KOPT-K1 (cell line): ENCODE measurements around the gene CDKL5.
"Not testable (repeated sequence)": the region's sequence is repeated elsewhere in the genome, so short reads cannot be mapped to it uniquely, and the experiment has no call there.

ENCODE experiments used
- H3K27ac ChIP-seq: fragments of 200-600 bp; sonication (generic); 2 replicates; pipeline ENCODE4 v1.5.1; 2016; ENCODE audit warnings: antibody characterized with exemption, mild to moderate bottlenecking, low read depth, low read length; ENCODE audit not compliant: poor library complexity, severe bottlenecking
- H3K36me3 ChIP-seq: fragments of 200-600 bp; sonication (generic); 2 replicates; pipeline ENCODE4 v1.5.1; 2017; ENCODE audit warnings: antibody characterized with exemption, mild to moderate bottlenecking, low read length, moderate library complexity; ENCODE audit not compliant: insufficient read depth
- H3K9me3 ChIP-seq: fragments of 200-600 bp; sonication (generic); 2 replicates; pipeline ENCODE4 v1.5.1; 2017; ENCODE audit warnings: antibody characterized with exemption, low read length, mild to moderate bottlenecking; ENCODE audit not compliant: insufficient read depth, poor library complexity, severe bottlenecking

Gene CDKL5

GRCh38 chrX:18425199-18426003 is at the start of gene CDKL5:
CDKL5 (plus strand) TSS chrX:18425608; CDS start chrX:18507097, 81,489 bp downstream.
- no peaks in the 10 kb centered on the region for H3K9me3 ChIP-seq
- no peaks in the 10 kb centered on the region for H3K36me3 ChIP-seq
- no peak within 1 kb of the TSS for H3K27ac ChIP-seq

DNA sequence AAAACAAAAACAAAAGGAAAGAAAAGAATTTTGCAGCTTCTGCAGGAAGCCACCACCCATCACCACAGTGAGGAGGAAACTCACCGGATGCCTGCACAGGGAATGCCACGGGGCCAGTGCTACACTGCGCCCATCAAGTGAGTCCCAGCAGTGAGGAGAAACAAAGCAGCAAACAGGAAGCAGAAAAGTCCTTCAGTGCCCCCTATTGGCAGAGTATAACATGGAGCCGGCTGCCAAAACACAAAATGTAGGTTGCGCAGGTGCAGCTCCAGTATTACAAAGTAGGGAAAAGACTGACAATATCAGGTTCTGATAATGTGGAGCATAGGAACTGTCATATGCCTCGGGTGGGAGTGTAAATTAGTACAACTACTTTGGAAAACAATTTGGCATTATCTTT is 47.6 kb upstream of the CDKL5 start:
- Histone ChIP-seq H3K27ac (no peak overlapping the region), H3K9me3 (no peaks in the 10 kb centered on the region), H3K36me3 (no peaks in the 10 kb centered on the region)

- Histone ChIP-seq H3K27ac (no peak overlapping the region), H3K36me3 (no peaks in the 10 kb centered on the region), H3K9me3 (no peaks in the 10 kb centered on the region)
These were observed 35.4 kb upstream of the CDKL5 start for GRCh38 chrX:18389966-18390365.

- no peaks in the 10 kb centered on the region for H3K9me3 ChIP-seq
- H3K27ac ChIP-seq: no peak overlapping the region
- H3K36me3 ChIP-seq: no peaks in the 10 kb centered on the region
These were observed 34.4 kb upstream of the CDKL5 start for GRCh38 chrX:18390941-18391538.

DNA sequence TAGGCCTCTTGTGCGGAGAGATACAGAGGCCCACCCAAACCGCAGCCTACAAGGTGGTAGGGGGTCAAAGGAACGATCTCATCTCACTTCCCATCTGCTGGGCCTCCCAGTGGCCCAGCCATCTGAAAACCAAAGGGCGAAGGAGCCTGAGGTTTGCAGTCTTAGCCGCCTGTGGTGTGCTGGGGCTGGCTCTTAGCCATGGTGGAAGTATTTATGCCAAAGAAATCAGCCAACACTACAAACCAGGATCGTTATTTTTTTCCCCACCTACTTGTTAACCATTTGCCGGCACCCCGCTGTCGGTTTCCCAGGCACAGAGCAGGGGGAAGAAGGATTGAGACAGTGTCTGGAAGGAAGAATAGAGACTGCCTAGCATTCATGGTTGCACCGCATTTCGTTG is 30.9 kb upstream of the CDKL5 start:
- H3K9me3 ChIP-seq: no peaks in the 10 kb centered on the region
- no peaks in the 10 kb centered on the region for H3K36me3 ChIP-seq
- no peak overlapping the region for H3K27ac ChIP-seq

- Histone ChIP-seq H3K27ac (no peak overlapping the region), H3K9me3 (no peaks in the 10 kb centered on the region), H3K36me3 (no peaks in the 10 kb centered on the region)
These were observed 23.6 kb upstream of the CDKL5 start for GRCh38 chrX:18401848-18402213.

- Histone ChIP-seq H3K9me3 (no peaks in the 10 kb centered on the region), H3K36me3 (no peaks in the 10 kb centered on the region), H3K27ac (no peak overlapping the region)
These were observed 18.7 kb upstream of the CDKL5 start for GRCh38 chrX:18406531-18407266.

GRCh38 chrX:18410038-18410437 is 15.4 kb upstream of the CDKL5 start:
- Histone ChIP-seq H3K27ac (no peak overlapping the region), H3K9me3 (no peaks in the 10 kb centered on the region), H3K36me3 (no peaks in the 10 kb centered on the region)

DNA sequence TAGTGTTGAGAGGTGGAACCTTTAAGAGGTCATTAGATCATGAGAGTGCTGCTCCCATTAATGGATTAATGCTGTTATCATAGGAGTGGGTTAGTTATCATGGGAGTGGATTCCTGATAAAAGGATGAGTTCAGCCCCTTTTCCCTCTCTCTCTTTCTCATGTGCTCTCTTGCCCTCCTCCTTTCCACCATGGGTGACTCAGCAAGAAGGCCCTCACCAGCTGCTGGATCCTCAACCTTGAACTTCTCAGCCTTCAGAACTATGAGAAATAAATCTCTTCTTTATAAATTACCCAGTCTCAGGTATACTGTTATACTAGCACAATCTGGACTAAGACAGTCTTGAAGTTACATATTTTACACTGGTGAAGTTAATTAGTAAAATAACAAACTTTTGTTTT is 10.0 kb upstream of the CDKL5 start:
- no peak overlapping the region for H3K27ac ChIP-seq
- no peaks in the 10 kb centered on the region for H3K9me3 ChIP-seq
- H3K36me3 ChIP-seq: no peaks in the 10 kb centered on the region

GRCh38 chrX:18422325-18422724 is 3.1 kb upstream of the CDKL5 start:
- Histone ChIP-seq H3K36me3 (no peaks in the 10 kb centered on the region), H3K9me3 (no peaks in the 10 kb centered on the region), H3K27ac (no peak overlapping the region)

GRCh38 chrX:18422886-18423285 is 2.5 kb upstream of the CDKL5 start:
- Histone ChIP-seq H3K36me3 (no peaks in the 10 kb centered on the region), H3K27ac (no peak overlapping the region), H3K9me3 (no peaks in the 10 kb centered on the region)

DNA sequence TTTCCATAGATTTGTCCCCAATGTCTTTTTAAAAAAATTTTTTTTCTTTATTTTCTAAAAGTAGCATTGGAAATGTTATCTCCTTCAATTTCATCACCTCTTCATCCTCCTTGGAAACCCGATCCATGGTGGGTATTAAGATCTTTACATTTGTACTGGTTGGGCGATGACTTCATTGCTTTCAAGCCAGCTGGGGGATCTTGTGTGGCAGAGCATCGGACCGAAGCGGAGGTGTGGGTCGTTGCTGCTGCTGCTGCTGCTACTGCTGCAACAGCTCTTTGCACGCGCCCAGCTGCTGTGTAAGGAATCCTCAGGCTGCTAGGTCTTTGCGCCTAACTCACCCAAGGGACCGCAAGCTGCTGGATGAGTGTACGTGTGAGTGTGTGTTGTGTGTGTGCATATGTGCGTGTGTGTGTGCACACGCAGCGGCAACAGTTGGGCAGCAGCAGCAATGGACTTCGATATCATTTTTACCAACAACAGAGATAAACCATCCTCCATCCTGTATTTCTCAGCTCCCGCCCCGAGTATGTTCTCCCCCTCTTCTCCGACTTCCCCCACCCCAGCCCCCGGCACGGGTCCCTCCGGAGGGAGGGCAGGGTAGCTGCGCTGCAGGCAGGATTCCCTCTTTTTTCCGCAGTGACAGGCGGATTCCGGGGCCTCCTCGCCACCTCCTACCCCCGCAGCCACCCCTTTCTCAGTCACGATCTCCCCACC is 768 bp upstream of the CDKL5 start:
- H3K27ac ChIP-seq: no peak overlapping the region
- H3K9me3 ChIP-seq: no peaks in the 10 kb centered on the region
- no peaks in the 10 kb centered on the region for H3K36me3 ChIP-seq

DNA sequence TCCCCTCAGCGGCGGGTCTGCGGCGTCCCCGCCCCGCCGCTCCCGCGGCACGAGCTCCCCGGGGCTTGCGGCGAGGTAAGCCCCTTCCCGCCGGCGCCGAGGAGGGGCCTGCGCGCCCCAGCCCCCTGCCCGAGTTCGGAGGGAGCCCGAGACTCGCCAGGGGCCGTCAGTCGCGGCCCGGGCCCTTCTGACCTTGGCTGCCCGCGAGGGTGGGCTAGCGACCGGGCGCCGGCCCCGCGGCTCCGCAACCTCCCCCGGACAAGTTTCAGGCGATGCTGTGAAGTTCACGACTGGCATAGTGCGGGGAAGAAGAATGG is 554 bp downstream of the CDKL5 start:
- Histone ChIP-seq H3K36me3 (no peaks in the 10 kb centered on the region), H3K9me3 (no peaks in the 10 kb centered on the region), H3K27ac (no peak overlapping the region)

GRCh38 chrX:18428006-18428405 is 2.6 kb downstream of the CDKL5 start:
- H3K27ac ChIP-seq: no peak overlapping the region
- H3K9me3 ChIP-seq: no peaks in the 10 kb centered on the region
- no peaks in the 10 kb centered on the region for H3K36me3 ChIP-seq

DNA sequence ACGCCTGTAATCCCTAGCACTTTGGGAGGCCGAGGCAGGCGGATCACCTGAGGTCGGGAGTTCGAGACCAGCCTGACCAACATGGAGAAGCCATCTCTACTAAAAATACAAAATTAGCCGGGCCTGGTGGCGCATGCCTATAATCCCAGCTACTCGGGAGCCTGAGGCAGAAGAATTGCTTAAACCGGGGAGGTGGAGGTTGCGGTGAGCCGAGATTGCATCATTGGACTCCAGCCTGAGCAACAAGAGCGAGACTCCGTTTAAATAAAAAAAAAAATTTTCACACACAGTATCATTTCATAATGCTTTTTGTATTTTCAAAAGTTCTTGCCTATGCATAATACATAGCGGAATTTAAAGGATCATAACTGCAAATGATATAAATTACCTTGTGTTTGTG is 7.9 kb downstream of the CDKL5 start:
- H3K36me3 ChIP-seq, H3K9me3 ChIP-seq, H3K27ac ChIP-seq: not testable (repeated sequence)
